ENCODE results near the gene DUOX1. TPM values are rescaled to one million over a fixed set of nuclear protein-coding genes. Genes with fewer than 3 reads are reported as not detected.
"Not testable (repeated sequence)": the region's sequence is repeated elsewhere in the genome, so short reads cannot be mapped to it uniquely, and the experiment has no call there.

Gene DUOX1
- 0.02 and 0.14 TPM in 2 replicates for total RNA-seq

- Mint-ChIP-seq H3K36me3 (ENCODE audit: low read depth) (no peaks in the 10 kb centered on the region), H3K9me3 (no peaks in the 10 kb centered on the region), H3K27ac (no peak within 1 kb of the TSS), H3K4me1 (peaks cover 1% of the 10 kb centered on the region), H3K4me3 (no peak within 1 kb of the TSS), H3K27me3 (peaks cover 79% of the 10 kb centered on the region)
- peak; percentile 72 for DNase-seq
- intact Hi-C loops (cut with micrococcal nuclease): no loop called here
These were observed at the start of gene DUOX1, which contains the start of gene DUOXA1 for GRCh38 chr15:45129651-45130129. Gene DUOX1 (plus strand): TSS chr15:45129994. CDS start chr15:45131967, 1,973 bp downstream. Gene DUOXA1 (minus strand): TSS chr15:45129879. CDS start chr15:45123014, 6,865 bp downstream.

GRCh38 chr15:45080593-45080992 lies 49.2 kb upstream of the DUOX1 start:
- peaks cover 12% of the 10 kb centered on the region for H3K27me3 Mint-ChIP-seq
- DNase-seq; H3K27ac Mint-ChIP-seq; H3K4me1 Mint-ChIP-seq; H3K36me3 Mint-ChIP-seq (ENCODE audit: low read depth); H3K4me3 Mint-ChIP-seq; H3K9me3 Mint-ChIP-seq; intact Hi-C loops (cut with micrococcal nuclease): not testable (repeated sequence)

GRCh38 chr15:45082412-45082811 lies 47.4 kb upstream of the DUOX1 start:
- H3K27me3 Mint-ChIP-seq: peaks cover 16% of the 10 kb centered on the region
- H3K36me3 Mint-ChIP-seq (ENCODE audit: low read depth); H3K4me3 Mint-ChIP-seq; H3K27ac Mint-ChIP-seq; DNase-seq; H3K9me3 Mint-ChIP-seq; H3K4me1 Mint-ChIP-seq; intact Hi-C loops (cut with micrococcal nuclease): not testable (repeated sequence)

GRCh38 chr15:45083223-45083622 lies 46.6 kb upstream of the DUOX1 start:
- Mint-ChIP-seq H3K4me3 (no peak overlapping the region), H3K36me3 (ENCODE audit: low read depth) (no peaks in the 10 kb centered on the region), H3K27ac (no peak overlapping the region), H3K9me3 (no peaks in the 10 kb centered on the region), H3K27me3 (peaks cover 17% of the 10 kb centered on the region), H3K4me1 (no peaks in the 10 kb centered on the region)
- intact Hi-C loops (cut with micrococcal nuclease): no loop called here
- no peak for DNase-seq

GRCh38 chr15:45084163-45084562 lies 45.6 kb upstream of the DUOX1 start:
- Mint-ChIP-seq H3K27me3 (peaks cover 22% of the 10 kb centered on the region), H3K4me3 (no peak overlapping the region), H3K9me3 (no peaks in the 10 kb centered on the region), H3K27ac (no peak overlapping the region), H3K36me3 (ENCODE audit: low read depth) (no peaks in the 10 kb centered on the region), H3K4me1 (no peaks in the 10 kb centered on the region)
- intact Hi-C loops (cut with micrococcal nuclease): no loop called here
- no peak for DNase-seq

- intact Hi-C loops (cut with micrococcal nuclease): no loop called here
- Mint-ChIP-seq H3K9me3 (no peaks in the 10 kb centered on the region), H3K4me1 (no peaks in the 10 kb centered on the region), H3K36me3 (ENCODE audit: low read depth) (no peaks in the 10 kb centered on the region), H3K4me3 (no peak overlapping the region), H3K27me3 (peaks cover 37% of the 10 kb centered on the region), H3K27ac (no peak overlapping the region)
- DNase-seq: no peak
These were observed 42.3 kb upstream of the DUOX1 start for GRCh38 chr15:45087513-45087912.

GRCh38 chr15:45088801-45089711 lies 40.7 kb upstream of the DUOX1 start:
- DNase-seq: no peak
- no peaks in the 10 kb centered on the region for H3K36me3 Mint-ChIP-seq (ENCODE audit: low read depth)
- H3K9me3 Mint-ChIP-seq: no peaks in the 10 kb centered on the region
- no peak overlapping the region for H3K27ac Mint-ChIP-seq
- peaks cover 31% of the 10 kb centered on the region for H3K27me3 Mint-ChIP-seq
- H3K4me3 Mint-ChIP-seq: no peak overlapping the region
- intact Hi-C loops (cut with micrococcal nuclease): no loop called here
- H3K4me1 Mint-ChIP-seq: no peaks in the 10 kb centered on the region

GRCh38 chr15:45089712-45090373 lies 40.0 kb upstream of the DUOX1 start:
- H3K27me3 Mint-ChIP-seq: peaks cover 27% of the 10 kb centered on the region
- no peak overlapping the region for H3K4me3 Mint-ChIP-seq
- DNase-seq: no peak
- H3K9me3 Mint-ChIP-seq: no peaks in the 10 kb centered on the region
- no peaks in the 10 kb centered on the region for H3K4me1 Mint-ChIP-seq
- H3K27ac Mint-ChIP-seq: no peak overlapping the region
- H3K36me3 Mint-ChIP-seq (ENCODE audit: low read depth): no peaks in the 10 kb centered on the region
- intact Hi-C loops (cut with micrococcal nuclease): no loop called here

- Mint-ChIP-seq H3K36me3 (ENCODE audit: low read depth) (no peaks in the 10 kb centered on the region), H3K4me1 (no peaks in the 10 kb centered on the region), H3K4me3 (no peak overlapping the region), H3K27me3 (peaks cover 25% of the 10 kb centered on the region), H3K27ac (no peak overlapping the region), H3K9me3 (no peaks in the 10 kb centered on the region)
- DNase-seq: no peak
- intact Hi-C loops (cut with micrococcal nuclease): no loop called here
These were observed 38.6 kb upstream of the DUOX1 start for GRCh38 chr15:45091161-45091560.

GRCh38 chr15:45091576-45091975 lies 38.2 kb upstream of the DUOX1 start:
- Mint-ChIP-seq H3K4me1 (no peaks in the 10 kb centered on the region), H3K27me3 (peaks cover 25% of the 10 kb centered on the region), H3K27ac (no peak overlapping the region), H3K36me3 (ENCODE audit: low read depth) (no peaks in the 10 kb centered on the region), H3K4me3 (no peak overlapping the region), H3K9me3 (no peaks in the 10 kb centered on the region)
- DNase-seq: no peak
- intact Hi-C loops (cut with micrococcal nuclease): no loop called here

GRCh38 chr15:45093013-45093412 lies 36.8 kb upstream of the DUOX1 start:
- no peak for DNase-seq
- no peak overlapping the region for H3K27ac Mint-ChIP-seq
- no peaks in the 10 kb centered on the region for H3K9me3 Mint-ChIP-seq
- intact Hi-C loops (cut with micrococcal nuclease): no loop called here
- no peak overlapping the region for H3K4me3 Mint-ChIP-seq
- no peaks in the 10 kb centered on the region for H3K36me3 Mint-ChIP-seq (ENCODE audit: low read depth)
- no peaks in the 10 kb centered on the region for H3K4me1 Mint-ChIP-seq
- H3K27me3 Mint-ChIP-seq: peaks cover 21% of the 10 kb centered on the region

- intact Hi-C loops (cut with micrococcal nuclease): no loop called here
- H3K27me3 Mint-ChIP-seq: peaks cover 18% of the 10 kb centered on the region
- DNase-seq: no peak
- no peak overlapping the region for H3K4me3 Mint-ChIP-seq
- no peaks in the 10 kb centered on the region for H3K4me1 Mint-ChIP-seq
- no peaks in the 10 kb centered on the region for H3K9me3 Mint-ChIP-seq
- no peak overlapping the region for H3K27ac Mint-ChIP-seq
- no peaks in the 10 kb centered on the region for H3K36me3 Mint-ChIP-seq (ENCODE audit: low read depth)
These were observed 36.0 kb upstream of the DUOX1 start for GRCh38 chr15:45093622-45094357.

GRCh38 chr15:45094358-45094730 lies 35.5 kb upstream of the DUOX1 start:
- Mint-ChIP-seq H3K36me3 (ENCODE audit: low read depth) (no peaks in the 10 kb centered on the region), H3K27me3 (peaks cover 15% of the 10 kb centered on the region)
- DNase-seq: no peak

GRCh38 chr15:45095661-45096060 lies 34.1 kb upstream of the DUOX1 start:
- H3K4me1 Mint-ChIP-seq: no peaks in the 10 kb centered on the region
- H3K9me3 Mint-ChIP-seq: no peaks in the 10 kb centered on the region
- peaks cover 8% of the 10 kb centered on the region for H3K27me3 Mint-ChIP-seq
- intact Hi-C loops (cut with micrococcal nuclease): no loop called here
- no peak for DNase-seq
- no peak overlapping the region for H3K27ac Mint-ChIP-seq
- no peak overlapping the region for H3K4me3 Mint-ChIP-seq
- no peaks in the 10 kb centered on the region for H3K36me3 Mint-ChIP-seq (ENCODE audit: low read depth)

More at GRCh38 chr15:45094358-45094730, 35.5 kb upstream of the DUOX1 start:
- H3K4me1 Mint-ChIP-seq: no peaks in the 10 kb centered on the region
- no peak overlapping the region for H3K4me3 Mint-ChIP-seq
- H3K27ac Mint-ChIP-seq: no peak overlapping the region
- intact Hi-C loops (cut with micrococcal nuclease): no loop called here
- no peaks in the 10 kb centered on the region for H3K9me3 Mint-ChIP-seq
